Activated CD4-positive, alpha-beta T cell treated with anti-CD3 and anti-CD28 coated beads, Interleukin-2, Interleukin-4, amounts not matched to agents 100 ng/mL and 50 ng/mL, durations not matched to agents 16 hours and 8 hours (primary cell): ENCODE data around the gene RER1.
"Not testable (repeated sequence)": the region's sequence is repeated elsewhere in the genome, so short reads cannot be mapped to it uniquely, and the experiment has no call there.

ENCODE experiments used
- DNase-seq: peaks from one replicate; pipeline ENCODE4 v3.0.0-alpha.2; 2020; ENCODE audit warnings: low spot score

The RER1 gene

DNA sequence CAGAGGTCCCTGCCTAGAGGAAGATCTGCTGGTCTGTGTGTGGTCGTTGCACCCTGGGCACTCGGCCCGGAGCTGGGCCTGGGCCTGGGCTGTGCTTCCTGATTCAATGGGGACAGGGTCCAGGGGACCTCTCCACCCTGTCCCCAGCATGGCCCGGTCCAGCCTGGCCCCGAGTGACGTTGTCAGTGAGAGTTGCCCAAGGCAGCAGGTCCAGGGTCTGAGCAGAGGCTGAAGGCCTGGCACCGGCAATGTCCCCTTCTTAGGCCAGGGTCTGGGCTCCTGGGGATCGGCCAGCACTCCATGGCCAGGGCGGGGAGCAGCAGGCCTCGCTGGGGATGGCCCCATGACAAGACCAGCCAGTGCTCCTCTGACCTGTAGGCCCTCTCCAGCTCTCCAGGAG lies 36.3 kb downstream of the RER1 start:
- no peak for DNase-seq

DNA sequence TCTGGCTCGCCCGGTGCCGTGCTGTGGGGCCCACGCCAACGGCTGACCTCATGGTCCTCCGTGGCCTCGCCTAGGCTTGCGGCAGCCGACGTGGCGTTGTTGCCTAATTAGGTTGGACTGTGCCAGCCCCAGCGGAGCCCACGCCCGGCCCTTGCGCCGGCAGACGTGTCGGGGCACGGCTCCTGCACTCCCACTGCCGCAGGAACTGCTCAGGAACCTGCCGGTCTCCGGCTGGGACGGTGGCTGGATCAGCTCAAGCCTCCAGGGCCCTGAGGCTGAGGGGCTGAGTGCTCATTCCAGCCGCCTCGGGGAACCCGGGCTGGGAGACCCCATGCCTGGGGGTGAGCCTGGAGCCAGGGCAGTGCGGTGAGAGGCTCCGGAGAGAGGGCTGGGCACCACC lies 36.8 kb downstream of the RER1 start:
- DNase-seq, result no peak

DNA sequence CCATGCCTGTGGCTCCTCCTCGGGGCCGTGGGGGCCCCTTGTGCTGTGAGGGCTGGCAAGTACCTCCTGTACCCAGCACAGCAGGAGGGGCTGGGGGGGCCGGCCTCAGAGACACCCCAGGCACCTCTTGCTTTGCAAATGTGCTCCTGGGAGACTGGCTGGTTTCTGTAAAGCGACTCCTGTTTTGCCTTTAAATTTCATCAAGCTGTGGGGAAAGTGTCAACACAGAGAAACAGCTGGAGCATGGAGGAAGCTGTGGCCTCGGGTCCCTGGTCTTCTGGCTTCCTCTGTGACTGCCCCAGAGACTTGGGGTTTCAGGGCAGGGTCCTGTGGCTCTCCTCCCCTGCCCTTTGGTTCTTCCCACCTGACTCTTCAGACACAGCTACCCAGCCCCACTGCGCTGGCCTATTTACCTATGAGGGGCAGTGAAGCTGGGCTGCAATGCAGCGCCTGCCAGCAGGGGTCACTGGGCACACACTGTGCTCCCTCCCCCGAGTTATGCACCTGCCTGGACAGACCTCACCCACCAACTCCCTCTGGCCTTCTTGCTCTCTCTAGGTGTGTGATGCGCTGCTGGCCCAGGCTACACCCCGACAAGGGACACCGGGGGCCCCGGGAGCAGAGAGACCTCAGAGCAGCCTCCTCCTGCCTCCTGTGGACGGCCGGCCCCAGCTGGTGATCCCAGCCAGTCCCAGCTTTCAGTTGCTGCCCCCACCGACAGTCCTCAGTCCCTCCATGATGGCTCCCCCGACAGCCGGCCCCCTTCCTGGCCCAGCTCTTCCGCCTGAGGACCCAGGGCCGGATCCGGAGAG lies 38.3 kb downstream of the RER1 start:
- no peak for DNase-seq

DNA sequence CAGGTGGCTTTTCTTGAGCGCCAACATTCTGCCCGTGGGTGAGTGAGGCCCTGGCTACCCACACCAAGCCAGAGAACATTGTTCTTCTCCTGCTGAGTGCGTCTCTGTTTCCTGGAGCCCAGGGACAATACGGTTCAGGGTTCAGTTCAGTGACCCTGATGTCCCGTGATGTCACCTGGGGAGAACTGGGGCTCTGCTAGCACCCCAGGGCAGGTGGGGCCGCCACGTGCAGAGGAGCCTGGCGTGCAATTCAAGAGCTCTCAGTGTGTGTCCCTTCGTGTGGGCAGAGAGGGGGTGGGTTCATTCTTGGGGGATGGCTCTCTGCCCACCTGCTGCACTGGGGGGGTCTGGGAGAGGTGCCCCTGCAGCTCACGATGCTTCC lies 38.9 kb downstream of the RER1 start:
- no peak for DNase-seq

DNA sequence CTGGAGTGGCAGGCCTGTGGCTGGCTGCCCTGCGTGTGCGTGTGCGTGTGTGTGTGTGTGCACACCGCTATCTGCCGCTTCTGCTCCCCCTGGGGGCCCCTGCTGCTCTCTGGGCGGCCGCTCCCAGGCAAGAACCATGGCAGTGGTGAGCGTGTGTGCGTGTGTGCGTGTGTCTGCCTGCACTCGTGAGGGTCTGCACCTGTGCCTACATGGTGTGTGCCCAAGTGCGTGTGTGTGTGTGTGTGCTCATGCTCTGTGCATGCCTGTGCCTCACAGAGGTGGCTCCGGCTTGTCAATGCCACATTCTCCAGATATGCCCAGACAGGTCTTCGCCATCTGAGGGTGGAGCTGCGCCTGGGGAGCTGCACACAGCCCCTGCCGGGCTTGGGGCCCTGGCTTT lies 39.5 kb downstream of the RER1 start:
- DNase-seq, result no peak

DNA sequence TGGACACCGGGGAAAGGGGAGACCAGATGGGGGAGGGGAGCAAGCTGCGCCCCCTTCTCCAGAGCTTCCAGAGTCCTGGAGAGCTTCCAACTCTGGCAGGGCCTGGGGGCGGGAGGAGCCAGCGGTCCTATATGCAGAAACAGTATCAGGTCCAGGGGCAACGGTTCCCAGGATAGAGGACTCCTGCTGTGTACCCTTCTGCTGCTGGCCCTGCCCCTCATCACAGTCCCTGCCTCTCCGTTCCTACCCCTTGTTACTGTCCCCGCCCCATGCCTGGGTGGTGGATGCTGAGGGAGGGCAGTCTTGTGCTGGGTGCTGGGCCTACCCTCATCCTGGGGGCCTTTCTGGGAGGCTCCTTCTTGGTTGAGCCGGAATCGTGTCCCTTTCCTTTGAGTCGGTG lies 39.9 kb downstream of the RER1 start:
- no peak for DNase-seq

DNA sequence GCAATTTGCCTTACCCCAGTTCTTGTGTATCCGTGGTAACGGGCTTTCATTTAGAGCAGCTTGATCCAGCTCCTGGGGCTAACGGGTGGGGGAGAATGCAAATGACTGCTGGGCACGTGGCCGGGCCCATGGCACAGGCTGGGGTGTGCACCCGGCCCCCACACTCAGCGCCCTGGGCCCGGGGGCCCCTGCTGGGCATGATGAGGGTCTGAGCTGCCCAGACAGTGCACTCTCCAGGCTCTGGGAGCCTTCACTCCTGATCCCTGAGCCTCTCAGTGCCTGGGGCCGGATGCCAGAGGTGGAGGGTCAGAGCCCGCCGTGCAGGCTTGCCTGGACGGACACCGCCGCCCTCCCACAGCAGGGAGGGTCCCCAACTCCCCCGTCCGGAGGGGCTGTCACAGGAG lies 40.8 kb downstream of the RER1 start:
- no peak for DNase-seq

DNA sequence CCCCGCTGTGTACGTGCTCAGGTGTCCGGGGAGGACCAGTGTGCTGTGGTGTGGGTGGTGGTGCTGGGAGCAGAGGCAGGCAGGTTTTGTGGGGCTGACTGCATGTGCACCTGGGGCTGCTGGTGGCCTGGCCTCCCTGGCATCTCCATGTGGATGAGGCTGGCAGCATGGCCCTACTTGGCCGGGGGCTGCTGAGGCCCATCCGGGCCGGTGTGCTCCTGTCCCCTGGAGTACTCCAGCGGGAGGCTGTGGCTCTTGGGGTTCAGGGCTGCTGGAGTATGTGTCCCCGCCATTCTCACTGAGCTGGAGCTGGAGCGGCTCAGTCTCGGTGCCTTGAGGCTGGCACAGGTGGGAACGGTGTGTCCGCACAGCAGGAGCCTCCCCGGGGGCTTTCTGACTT lies 41.6 kb downstream of the RER1 start:
- no peak for DNase-seq

DNA sequence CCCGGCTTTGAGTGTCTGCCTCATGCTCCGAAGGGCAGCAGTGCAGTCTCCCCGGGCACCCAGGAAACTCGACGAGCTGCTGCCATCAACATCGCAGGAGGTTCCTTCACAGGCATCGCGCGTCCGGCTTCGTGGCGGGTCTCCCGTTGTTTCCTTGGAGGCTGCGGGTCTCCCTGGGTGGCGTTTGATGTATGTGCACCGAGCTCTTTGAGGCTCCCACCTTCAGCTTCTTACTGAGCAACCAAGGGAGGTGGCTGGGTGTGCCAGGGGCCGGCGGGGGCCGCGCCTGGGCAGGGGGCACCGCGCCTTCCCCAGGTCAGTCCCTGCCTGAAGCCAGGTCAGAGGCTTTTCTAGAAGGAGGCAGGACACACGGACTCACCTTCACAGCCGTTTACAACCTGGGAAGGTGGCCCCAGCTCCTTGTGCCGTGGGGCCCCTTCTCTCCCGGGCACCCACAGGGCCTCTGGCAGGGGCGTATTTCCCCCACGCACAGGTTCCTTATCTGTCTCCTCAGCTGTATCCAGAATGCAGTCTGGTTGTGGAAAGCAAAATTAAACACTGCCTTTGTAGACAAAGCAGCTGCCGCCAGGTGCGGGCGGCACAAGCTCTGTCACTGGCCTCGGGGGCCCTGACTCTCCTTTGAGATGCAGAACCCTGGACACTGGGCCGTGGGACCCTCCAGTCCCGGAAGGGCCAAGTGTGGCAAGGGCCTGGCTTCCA lies 42.5 kb downstream of the RER1 start:
- DNase-seq, result no peak

DNA sequence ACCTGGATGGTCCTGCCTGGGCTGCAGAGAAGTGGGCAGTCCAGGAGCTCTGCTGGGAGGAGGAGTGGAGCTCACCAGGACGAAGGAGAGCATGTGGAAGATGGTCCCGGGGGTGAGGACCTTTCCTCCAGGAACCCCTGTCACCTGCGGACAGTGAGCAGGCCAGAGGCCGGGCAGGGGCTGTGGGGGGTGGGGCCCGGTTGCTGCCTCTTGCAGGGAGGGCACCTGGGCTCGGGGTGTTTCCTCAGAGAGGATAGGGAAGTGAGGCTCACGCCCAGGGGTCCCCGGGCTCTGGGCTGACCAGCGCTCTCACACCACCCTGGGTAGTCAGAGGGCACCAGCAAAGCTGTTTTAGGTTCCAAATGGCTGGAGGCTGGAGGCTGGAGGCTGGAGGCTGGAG lies 43.5 kb downstream of the RER1 start:
- DNase-seq, result no peak

DNA sequence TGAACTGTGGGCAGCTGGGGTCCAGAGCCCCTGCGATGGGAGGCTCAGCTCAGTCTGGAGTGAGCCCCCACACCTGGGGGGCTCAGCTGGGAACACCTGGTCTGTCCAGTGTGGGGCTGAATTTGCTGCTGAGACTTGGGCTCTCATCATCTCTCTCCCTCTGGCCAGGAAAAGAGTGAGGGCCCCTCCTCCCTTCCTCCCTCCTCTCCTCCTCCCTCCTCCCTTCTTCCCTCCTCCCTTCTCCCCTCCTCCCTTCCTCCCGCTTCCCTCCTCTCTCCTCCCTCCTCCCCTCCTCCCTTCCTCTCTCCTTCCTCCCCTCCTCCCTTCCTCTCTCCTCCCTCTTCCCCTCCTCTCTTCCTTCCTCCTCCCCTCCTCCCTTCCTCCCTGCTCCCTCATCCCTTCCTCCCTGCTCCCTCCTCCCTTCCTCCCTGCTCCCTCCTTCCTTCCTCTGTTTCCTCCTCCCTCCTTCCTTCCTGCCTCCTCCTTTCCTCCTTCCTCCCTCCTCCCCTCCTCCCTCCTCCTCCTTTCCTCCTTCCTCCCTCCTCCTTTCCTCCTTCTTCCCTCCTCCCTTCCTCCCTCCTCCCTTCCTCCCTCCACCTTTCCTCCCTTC lies 44.2 kb downstream of the RER1 start:
- no peak for DNase-seq

DNA sequence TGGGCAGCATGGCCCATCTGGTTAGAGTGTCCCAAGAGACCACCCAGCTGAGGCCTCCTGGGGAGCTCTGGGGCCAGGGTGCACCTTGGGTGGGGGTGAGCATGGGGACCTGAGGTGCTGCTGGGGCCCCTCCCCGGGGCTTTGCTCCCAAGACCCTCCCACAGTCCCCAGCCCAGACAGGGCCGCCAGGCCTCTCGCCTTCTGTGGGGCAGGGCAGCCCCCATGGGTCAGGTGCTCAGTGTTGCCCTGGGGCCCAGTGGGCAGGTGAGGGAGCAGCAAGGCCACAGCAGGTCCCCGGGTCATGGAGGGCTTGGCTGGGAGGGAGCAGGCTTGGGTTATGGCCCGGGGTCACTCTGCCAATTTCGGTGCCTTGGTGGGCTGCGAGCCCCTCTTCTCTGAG lies 45.2 kb downstream of the RER1 start:
- DNase-seq, result no peak

DNA sequence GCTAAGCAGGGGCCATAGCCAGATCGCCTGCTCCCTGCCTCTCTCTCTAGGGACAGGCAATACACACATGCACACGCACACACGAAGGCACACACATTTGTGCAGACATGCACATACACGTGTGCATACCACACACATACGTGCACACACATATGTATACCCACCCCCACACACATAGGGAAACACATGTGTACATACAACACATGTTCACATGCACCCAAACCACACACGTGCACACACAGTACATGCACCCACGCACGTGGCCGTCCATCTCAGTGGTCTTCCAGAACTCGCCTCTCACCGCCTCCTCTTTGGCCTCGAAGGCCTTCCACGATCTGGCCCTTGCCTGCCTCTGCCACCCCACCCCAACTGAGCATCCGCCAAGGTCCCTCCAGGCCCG lies 46.0 kb downstream of the RER1 start:
- DNase-seq, result no peak

DNA sequence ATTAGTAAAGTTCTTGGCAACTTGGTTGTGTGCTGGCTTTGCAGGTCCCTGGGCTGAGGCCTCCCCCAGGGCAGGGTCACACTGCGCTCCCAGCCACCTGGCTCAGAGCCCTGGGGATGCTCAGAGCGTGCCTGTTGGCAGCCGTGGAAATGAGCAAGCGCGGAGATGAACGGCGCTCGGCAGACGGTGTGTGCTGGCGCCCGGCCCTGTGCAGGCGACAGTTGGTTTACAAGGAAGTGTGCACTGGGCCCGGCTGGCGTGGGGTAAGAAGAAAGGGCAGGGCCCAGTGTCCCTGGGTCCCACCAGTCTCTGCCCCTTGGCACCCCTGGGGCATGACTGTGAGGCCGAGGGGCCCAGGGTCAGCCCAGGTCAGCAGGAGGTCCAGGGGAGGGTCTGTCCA lies 46.4 kb downstream of the RER1 start:
- no peak for DNase-seq

DNA sequence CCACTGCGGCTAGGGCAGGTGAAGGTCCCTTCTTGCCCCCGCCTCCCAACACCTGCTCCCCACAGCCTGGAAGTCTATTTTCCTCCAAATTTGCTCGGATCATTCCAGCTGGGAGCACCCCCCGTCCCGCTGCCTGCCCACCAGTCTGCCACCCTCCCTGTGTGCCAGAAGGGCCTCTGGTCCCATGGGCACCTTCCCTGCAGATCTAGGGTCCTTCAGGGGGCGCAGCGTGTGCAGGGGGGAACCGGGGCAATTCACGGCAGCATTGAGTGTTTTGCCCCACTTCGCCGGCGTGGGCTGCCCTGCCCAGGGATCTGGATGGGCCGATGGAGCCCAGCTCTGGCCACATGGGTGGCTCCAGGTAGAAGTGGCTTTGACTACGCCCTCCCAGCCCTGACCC lies 47.0 kb downstream of the RER1 start:
- DNase-seq, result no peak

DNA sequence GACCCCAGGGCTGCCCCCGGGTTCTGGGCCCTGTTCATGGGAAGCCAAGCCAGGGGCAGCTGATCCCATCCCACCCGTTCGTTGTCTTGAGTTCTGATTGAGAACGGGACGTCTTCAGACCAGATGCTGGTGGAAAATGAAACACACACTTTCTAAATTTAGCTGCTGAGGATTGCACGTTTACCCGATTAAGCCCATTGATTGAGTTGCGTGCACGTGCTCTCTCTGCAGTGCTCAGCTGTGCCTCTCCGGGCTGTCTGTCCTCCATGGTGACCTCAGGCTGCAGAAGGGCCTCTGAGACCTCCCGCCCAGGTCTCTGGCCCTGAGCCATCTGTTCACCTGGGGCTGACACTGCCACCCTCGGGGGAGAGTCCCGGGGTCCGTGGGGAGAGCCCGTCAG lies 47.7 kb downstream of the RER1 start:
- no peak for DNase-seq

DNA sequence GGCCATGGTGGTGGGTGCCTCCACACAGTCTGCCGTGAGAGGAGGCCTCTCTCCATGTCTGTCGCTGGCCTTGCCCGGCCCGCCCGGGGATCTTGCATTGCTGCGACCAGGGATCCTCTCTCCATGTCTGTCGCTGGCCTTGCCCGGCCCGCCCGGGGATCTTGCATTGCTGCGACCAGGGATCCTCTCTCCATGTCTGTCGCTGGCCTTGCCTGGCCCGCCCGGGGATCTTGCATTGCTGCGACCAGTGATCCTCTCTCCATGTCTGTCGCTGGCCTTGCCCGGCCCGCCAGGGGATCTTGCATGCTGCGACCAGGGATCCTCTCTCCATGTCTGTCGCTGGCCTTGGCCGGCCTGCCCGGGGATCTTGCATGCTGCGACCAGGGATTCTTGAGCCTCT lies 48.7 kb downstream of the RER1 start:
- not testable (repeated sequence) for DNase-seq

DNA sequence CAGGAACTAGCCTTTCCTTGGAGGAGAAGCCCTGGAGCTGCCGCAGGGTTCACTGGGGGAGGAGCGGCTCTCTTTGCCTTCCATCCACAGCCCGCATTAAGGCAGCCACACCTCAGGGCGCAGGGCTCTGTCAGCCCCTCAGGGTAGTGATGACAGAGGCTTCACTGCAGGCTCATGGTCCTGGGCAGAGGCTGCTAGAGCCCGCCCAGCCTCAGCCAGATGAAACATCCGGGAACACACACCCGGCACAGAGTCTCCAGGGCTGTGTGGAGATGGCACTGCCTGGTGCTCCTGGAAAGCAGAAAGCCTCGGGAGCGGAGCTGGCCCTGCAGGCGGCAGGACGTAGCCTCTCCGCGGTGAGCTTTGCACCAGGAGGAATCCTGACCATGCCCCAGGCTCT lies 50.1 kb downstream of the RER1 start:
- DNase-seq, result no peak

DNA sequence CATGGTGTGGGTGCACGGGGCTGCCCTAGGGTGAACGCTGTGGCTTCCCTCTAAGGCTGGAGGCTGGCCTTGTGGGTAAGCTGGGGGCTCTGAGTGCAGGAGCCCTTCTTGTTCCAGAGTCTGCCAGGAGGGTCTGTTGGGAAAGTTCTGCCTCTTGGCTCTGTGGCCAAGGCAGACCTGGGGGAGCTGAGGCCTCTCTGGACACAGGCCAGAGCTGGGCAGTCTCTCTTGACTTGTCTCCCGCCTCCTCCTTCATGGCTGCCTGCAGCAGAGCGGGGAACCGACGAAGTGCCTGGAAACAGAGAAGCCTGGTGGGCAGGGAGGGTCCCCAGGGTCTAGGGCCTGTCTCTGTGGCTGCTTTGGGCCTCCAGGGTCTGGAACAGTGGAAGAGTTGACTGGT lies 51.0 kb downstream of the RER1 start:
- no peak for DNase-seq

DNA sequence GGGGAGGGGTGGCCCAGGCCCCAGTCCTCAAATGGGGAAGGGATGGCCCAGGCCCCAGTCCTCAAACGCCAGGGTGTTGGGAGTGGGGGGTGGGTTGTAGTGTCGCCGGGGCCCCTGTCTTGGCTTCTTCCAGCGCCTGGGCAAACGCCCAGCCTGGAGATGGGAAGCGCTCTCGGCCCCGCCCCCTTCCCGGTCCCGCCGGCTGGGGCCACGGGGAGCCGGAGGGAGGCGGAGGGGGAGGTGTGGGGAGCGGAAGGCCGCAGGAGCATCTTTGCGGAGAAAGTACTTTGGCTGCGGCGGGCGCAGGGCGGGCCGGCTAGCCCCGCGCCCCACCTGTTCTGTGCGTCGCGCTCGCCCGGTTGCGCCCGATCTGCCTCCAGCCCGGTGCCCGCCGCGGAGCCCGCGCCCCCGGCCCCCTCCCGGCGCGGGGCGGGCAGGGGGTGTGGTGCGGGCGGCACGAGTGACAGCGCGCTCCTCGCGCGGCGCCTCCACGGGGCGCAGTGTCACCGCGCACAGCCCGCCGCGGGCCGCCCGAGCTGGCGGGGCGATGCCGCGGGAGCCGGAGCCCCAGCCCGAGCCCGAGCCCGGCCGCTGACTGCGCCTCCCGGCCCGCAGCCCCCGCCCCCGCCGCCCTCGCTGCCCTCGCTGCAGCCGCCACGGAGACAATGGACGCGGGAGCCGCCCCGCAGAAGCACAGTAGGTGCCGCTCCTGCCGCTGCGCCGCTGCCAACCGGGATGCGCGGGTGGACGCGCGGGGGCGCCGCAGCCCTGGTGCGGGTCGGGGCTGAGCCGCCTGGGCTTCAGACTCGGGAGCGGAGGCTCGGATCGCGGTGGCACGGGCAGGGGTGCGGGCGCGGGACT lies 51.9 kb downstream of the RER1 start:
- DNase-seq, result peak; percentile 12

DNA sequence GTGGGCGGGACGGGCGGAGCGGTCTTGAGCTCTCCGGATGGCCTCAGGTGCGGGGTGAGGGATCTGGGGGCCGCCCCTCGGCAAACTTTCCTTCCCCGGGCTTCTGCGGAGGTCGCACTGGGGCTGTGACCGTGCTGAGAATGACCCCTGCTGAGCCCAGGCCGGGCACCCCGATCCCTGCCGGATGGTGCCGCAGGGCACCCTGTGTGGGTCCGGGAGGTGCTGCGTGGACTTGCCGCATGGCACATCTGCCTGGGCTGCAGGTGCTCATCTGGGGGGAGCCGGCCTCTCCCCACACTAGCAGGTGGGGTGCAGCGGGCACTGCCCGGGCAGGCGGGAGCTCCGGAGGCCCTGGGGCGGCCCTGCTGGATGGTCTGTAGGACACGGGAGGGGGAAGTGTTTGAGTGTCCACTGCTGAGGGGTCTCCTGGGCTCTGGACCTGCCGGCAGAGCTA lies 52.5 kb downstream of the RER1 start:
- DNase-seq, result no peak

DNA sequence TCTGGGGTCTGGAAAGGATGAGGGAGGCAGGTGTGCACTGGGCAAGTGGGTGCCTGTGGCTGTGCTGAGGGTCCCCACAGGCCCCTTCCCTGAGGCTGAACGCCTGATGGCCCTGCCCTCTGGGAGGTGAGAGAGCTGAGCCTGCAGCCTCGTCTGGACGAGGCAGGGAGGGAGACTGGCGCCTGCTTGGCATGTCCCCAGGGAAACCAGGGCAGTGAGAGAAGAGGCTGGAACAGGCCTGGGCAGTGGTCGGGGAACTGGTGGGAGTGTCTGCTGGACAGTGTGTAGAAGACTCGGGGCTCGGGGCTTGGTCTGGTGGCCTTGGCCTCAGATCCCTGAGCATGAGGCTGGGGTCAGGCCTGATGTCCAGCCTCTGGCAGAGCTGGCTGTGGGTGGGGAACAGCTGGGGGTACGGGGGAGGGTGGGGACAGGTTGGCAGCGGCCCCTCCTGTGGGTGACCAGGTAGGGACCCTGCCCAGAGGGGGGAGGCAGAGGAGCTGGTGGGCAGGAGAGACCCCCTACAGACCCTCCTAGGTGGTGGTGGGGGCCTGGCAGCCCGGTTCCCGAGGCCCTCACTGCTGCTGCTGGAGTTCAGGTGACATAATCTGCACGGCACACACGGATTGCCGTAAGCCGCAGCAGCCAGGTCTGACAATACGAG lies 53.7 kb downstream of the RER1 start:
- no peak for DNase-seq
